ENCODE data around the gene GPR15LG.

Gene GPR15LG

GRCh38 chr10:84217746-84218145 is 44.1 kb downstream of the GPR15LG start:
- no peak for DNase-seq

GRCh38 chr10:84221916-84222315 is 48.3 kb downstream of the GPR15LG start:
- DNase-seq = no peak

- DNase-seq = no peak
Observed at GRCh38 chr10:84224411-84225028, 50.9 kb downstream of the GPR15LG start.

- DNase-seq = no peak
Observed at GRCh38 chr10:84225427-84226173, 52.0 kb downstream of the GPR15LG start, which contains the start of gene LRIT2. Gene LRIT2, minus strand, starts transcription at chr10:84225544. Its CDS starts 24 bp downstream, at chr10:84225520.

GRCh38 chr10:84226616-84227015 is 53.0 kb downstream of the GPR15LG start:
- DNase-seq = no peak

GRCh38 chr10:84227810-84228209 is 54.2 kb downstream of the GPR15LG start:
- no peak for DNase-seq

- DNase-seq = no peak
Observed at GRCh38 chr10:84230359-84230758, 56.8 kb downstream of the GPR15LG start.

GRCh38 chr10:84232376-84232775 is 58.8 kb downstream of the GPR15LG start:
- DNase-seq = no peak

GRCh38 chr10:84233940-84234339 is 60.3 kb downstream of the GPR15LG start:
- no peak for DNase-seq

GRCh38 chr10:84234479-84234878 is 60.9 kb downstream of the GPR15LG start:
- no peak for DNase-seq

All from stimulated activated CD4-positive, alpha-beta T cell treated with anti-CD3 and anti-CD28 coated beads, Interleukin-4, amount 100 ng/mL, for 4 hours (primary cell).